Left lung (tissue), 10 donors: ENCODE measurements around the gene PTPRT. TPM values are rescaled to one million over a fixed set of nuclear protein-coding genes. Genes with fewer than 3 reads are reported as not detected.

Experiments used
- ATAC-seq: fragments of 200-7000 bp; cut with Tn5 transposase; one replicate; pipeline ENCODE4 v1.9.1; 2020; ENCODE audit warnings: moderate library complexity
- DNase-seq, 4 donors: peaks; one replicate each; pipeline ENCODE4 v3.0.0-alpha.2; 2013 to 2020
- H3K27ac ChIP-seq, 2 donors: fragments of 200-600 bp; sonication (generic) in 1 of 2; one replicate each; pipeline versions ENCODE4 v1.5.0 to v1.8.0; 2020 to 2021
- H3K27me3 ChIP-seq, 2 donors: fragments of 200-600 bp; sonication (generic) in 1 of 2; one replicate each; pipeline versions ENCODE4 v1.5.0 to v1.8.0; 2020 to 2021
- H3K36me3 ChIP-seq, 2 donors: fragments of 200-600 bp; sonication (generic) in 1 of 2; one replicate each; pipeline versions ENCODE4 v1.5.0 to v1.8.0; 2020 to 2021
- H3K4me1 ChIP-seq, 2 donors: fragments of 200-600 bp; one replicate each; pipeline ENCODE4 v1.8.0; 2021
- H3K4me3 ChIP-seq, 2 donors: fragments of 200-600 bp; sonication (generic) in 1 of 2; one replicate each; pipeline versions ENCODE4 v1.5.0 to v1.8.0; 2020 to 2021; ENCODE audit warnings: mild to moderate bottlenecking in 1 of 2
- H3K9me3 ChIP-seq, 2 donors: fragments of 200-600 bp; sonication (generic) in 1 of 2; one replicate each; pipeline versions ENCODE4 v1.5.0 to v1.8.0; 2020 to 2021
- CTCF ChIP-seq, 2 donors: fragments of 200-600 bp; sonication (generic) in 1 of 2; IDR thresholded peaks; one replicate each; pipeline versions ENCODE4 v1.5.0 to v1.8.0; 2021; ENCODE audit warnings: antibody characterized with exemption in 2 of 2
- intact Hi-C, 2 donors: fragments of 100-400 bp; cut with DNase I; formaldehyde crosslinking; loops; one replicate each; pipeline versions ENCODE4 v1.11.2 to v1.14.2; 2022
- polyA plus RNA-seq, 6 donors: library from polyadenylated mRNA; unstranded; fragments of 120-200 nt; gene quantifications; one replicate each; pipeline ENCODE4 v1.2.1, GENCODE V29; 2013; ENCODE audit not compliant: insufficient read length in 6 of 6
- total RNA-seq, 2 donors: library from RNA; stranded (reverse); fragmentation: NEBNext Ultra II Directional; extraction: Animal tissue kit (Norgen Biotek cat#: 25700); gene quantifications; one replicate each; pipeline ENCODE4 v1.2.1, GENCODE V29; 2021
- donor health status: DM: no; HTN: yes; CAD: no.
- donor health status: DM: no; HTN: no; CAD: no.

PTPRT gene
- total and polyA plus RNA-seq, 8 donors, result 0.15 to 2.9 (median 1.4) TPM

- Histone ChIP-seq H3K9me3 (peaks cover 0 to 2% of the 10 kb centered on the region in 2 donors), H3K27ac (no peak overlapping the region), H3K4me1 (no peaks in the 10 kb centered on the region), H3K36me3 (no peaks in the 10 kb centered on the region), H3K4me3 (no peak overlapping the region), H3K27me3 (no peaks in the 10 kb centered on the region)
- TF ChIP-seq CTCF (IDR thresholded peaks at IDR 0.05), result no peak
- intact Hi-C loops, result no loop called here
- ATAC-seq (no peak), DNase-seq (no peak)
These were observed 673.0 kb downstream of the PTPRT start for GRCh38 chr20:42516692-42517091.

GRCh38 chr20:42510686-42511085 lies 679.0 kb downstream of the PTPRT start:
- H3K9me3 ChIP-seq, result peaks cover 0 to 2% of the 10 kb centered on the region in 2 donors
- H3K27ac ChIP-seq, result no peak overlapping the region
- DNase-seq (no peak), ATAC-seq (no peak)
- no peaks in the 10 kb centered on the region for H3K4me1 ChIP-seq
- intact Hi-C loops, result no loop called here
- no peaks in the 10 kb centered on the region for H3K36me3 ChIP-seq
- no peak for TF ChIP-seq CTCF (IDR thresholded peaks at IDR 0.05)
- H3K4me3 ChIP-seq, result no peak overlapping the region
- H3K27me3 ChIP-seq, result no peaks in the 10 kb centered on the region

GRCh38 chr20:42507874-42508273 lies 681.8 kb downstream of the PTPRT start:
- H3K9me3 ChIP-seq, result peaks cover 4 to 10% of the 10 kb centered on the region in 2 donors
- H3K27me3 ChIP-seq, result no peaks in the 10 kb centered on the region
- no peak overlapping the region for H3K27ac ChIP-seq
- no peak overlapping the region for H3K4me3 ChIP-seq
- no peaks in the 10 kb centered on the region for H3K36me3 ChIP-seq
- no peak for TF ChIP-seq CTCF (IDR thresholded peaks at IDR 0.05)
- intact Hi-C loops, result no loop called here
- H3K4me1 ChIP-seq, result no peaks in the 10 kb centered on the region
- DNase-seq (no peak), ATAC-seq (no peak)

GRCh38 chr20:42506397-42506796 lies 683.3 kb downstream of the PTPRT start:
- Histone ChIP-seq H3K4me3 (no peak overlapping the region), H3K9me3 (peaks cover 4 to 10% of the 10 kb centered on the region in 2 donors), H3K4me1 (no peaks in the 10 kb centered on the region), H3K27me3 (no peaks in the 10 kb centered on the region), H3K27ac (no peak overlapping the region), H3K36me3 (no peaks in the 10 kb centered on the region)
- ATAC-seq (no peak), DNase-seq (no peak)
- intact Hi-C loops, result no loop called here
- TF ChIP-seq CTCF (IDR thresholded peaks at IDR 0.05), result no peak

GRCh38 chr20:42502591-42502990 lies 687.1 kb downstream of the PTPRT start:
- TF ChIP-seq CTCF (IDR thresholded peaks at IDR 0.05), result no peak
- H3K4me3 ChIP-seq, result no peak overlapping the region
- H3K36me3 ChIP-seq, result no peaks in the 10 kb centered on the region
- intact Hi-C loops, result no loop called here
- no peaks in the 10 kb centered on the region for H3K4me1 ChIP-seq
- H3K27ac ChIP-seq, result no peak overlapping the region
- DNase-seq (no peak), ATAC-seq (no peak)
- no peaks in the 10 kb centered on the region for H3K27me3 ChIP-seq
- peaks cover 4 to 10% of the 10 kb centered on the region in 2 donors for H3K9me3 ChIP-seq
